PC-3 (cell line): ENCODE results near the gene GATAD2B. TPM values are rescaled to one million over a fixed set of nuclear protein-coding genes. Genes with fewer than 3 reads are reported as not detected.

ENCODE experiments used
- ATAC-seq: fragments of 200-7000 bp; cut with Tn5 transposase; 2 replicates; pipeline ENCODE4 v1.9.1; 2020; ENCODE audit warnings: mild to moderate bottlenecking, moderate library complexity
- BruUV-seq: library from RNA; stranded (reverse); fragments of 400-500 nt; replicated peaks from 2 replicates; lab custom pipeline; 2021; lab: Mats Ljungman, UMichigan
- CTCF ChIA-PET: fragments of 300-600 bp; sonication (Branson Sonifier 250); formaldehyde crosslinking; loops from one replicate; lab custom pipeline; 2022; ENCODE audit warnings: antibody characterized with exemption; lab: Charles Lee
- POLR2A ChIA-PET: fragments of 300-600 bp; sonication (Branson Sonifier 250); formaldehyde crosslinking; loops from one replicate; lab custom pipeline; 2022; ENCODE audit warnings: antibody characterized with exemption; ENCODE audit not compliant: unreplicated experiment; lab: Charles Lee
- DNase-seq: peaks from one replicate; pipeline ENCODE4 v3.0.0-alpha.2; 2015
- H2AFZ ChIP-seq: fragments of 300-600 bp; sonication (generic); 2 replicates; pipeline ENCODE4 v1.6.0; 2016; ENCODE audit warnings: antibody characterized with exemption, low read length
- H3F3A ChIP-seq: fragments of 300-600 bp; sonication (generic); one replicate; pipeline ENCODE4 v1.6.0; 2017; ENCODE audit warnings: antibody characterized with exemption, low read length, control low read depth, mild to moderate bottlenecking; ENCODE audit not compliant: unreplicated experiment
- H3K27ac ChIP-seq: fragments of 300-600 bp; sonication (generic); 2 replicates; pipeline ENCODE4 v1.5.1; 2016; ENCODE audit warnings: mild to moderate bottlenecking, low read length
- H3K27me3 ChIP-seq: fragments of 300-600 bp; sonication (generic); 2 replicates; pipeline ENCODE4 v1.6.1; 2016; ENCODE audit warnings: low read length, mixed read lengths
- H3K36me3 ChIP-seq: fragments of 300-600 bp; sonication (generic); 2 replicates; pipeline ENCODE4 v1.6.1; 2016; ENCODE audit warnings: low read depth, mixed run types, low read length, mixed read lengths
- H3K4me1 ChIP-seq: fragments of 300-600 bp; sonication (generic); 2 replicates; pipeline ENCODE4 v1.5.1; 2016; ENCODE audit warnings: low read length; ENCODE audit not compliant: insufficient read depth
- H3K4me2 ChIP-seq: fragments of 300-600 bp; sonication (generic); 2 replicates; pipeline ENCODE4 v1.6.0; 2016; ENCODE audit warnings: low read length
- H3K4me3 ChIP-seq: fragments of 300-600 bp; sonication (generic); 2 replicates; pipeline ENCODE4 v1.5.1; 2016; ENCODE audit warnings: mild to moderate bottlenecking, low read length, mixed read lengths
- H3K79me2 ChIP-seq: fragments of 300-600 bp; sonication (generic); 2 replicates; pipeline ENCODE4 v1.6.1; 2017; ENCODE audit warnings: low read length, mixed read lengths
- H3K9ac ChIP-seq: fragments of 300-600 bp; sonication (generic); 2 replicates; pipeline ENCODE4 v1.6.0; 2016; ENCODE audit warnings: mild to moderate bottlenecking, low read length
- H3K9me2 ChIP-seq: fragments of 300-600 bp; sonication (generic); replicated peaks from 2 replicates; pipeline ENCODE4 v1.6.1; 2016; ENCODE audit warnings: mixed run types, low read length, mixed read lengths
- H3K9me3 ChIP-seq: fragments of 300-600 bp; sonication (generic); 2 replicates; pipeline ENCODE4 v1.6.1; 2016; ENCODE audit warnings: low read length, mixed read lengths
- H4K20me1 ChIP-seq: fragments of 300-600 bp; sonication (generic); 2 replicates; pipeline ENCODE4 v1.6.1; 2016; ENCODE audit warnings: low read length, mixed read lengths
- CTCF ChIP-seq: fragments of 300-600 bp; sonication (generic); conservative IDR thresholded peaks from 2 replicates; pipeline ENCODE4 v1.5.1; 2017; ENCODE audit warnings: antibody characterized with exemption, low read depth, mild to moderate bottlenecking, low read length
- EZH2 ChIP-seq: fragments of 300-600 bp; sonication (generic); IDR thresholded peaks from one replicate; pipeline ENCODE4 v1.6.1; 2017; ENCODE audit warnings: antibody characterized with exemption, mild to moderate bottlenecking, low read length; ENCODE audit not compliant: unreplicated experiment
- EZH2phosphoT487 ChIP-seq: fragments of 300-600 bp; sonication (generic); IDR thresholded peaks from 2 replicates; pipeline ENCODE4 v1.6.1; 2018; ENCODE audit warnings: mild to moderate bottlenecking, antibody characterized with exemption, low read length, borderline replicate concordance
- intact Hi-C: fragments of 100-400 bp; cut with micrococcal nuclease; formaldehyde crosslinking; loops from 2 replicates; pipeline ENCODE4 v1.9.0; 2023
- total RNA-seq: library from RNA; depleted of rRNA; stranded (reverse); fragments of >200 nt; gene quantifications from 2 replicates; pipeline ENCODE4 v1.2.3, GENCODE V29; 2014

The GATAD2B gene
- total RNA-seq, 1 experiment from 2014 or later, result 7.2 TPM

- Histone ChIP-seq H3K4me1 (no peaks in the 10 kb centered on the region), H3K27me3 (no peaks in the 10 kb centered on the region), H2AFZ (no peak overlapping the region), H3K9ac (no peak overlapping the region), H3K9me3 (no peaks in the 10 kb centered on the region), H3K79me2 (no peaks in the 10 kb centered on the region), H3K27ac (no peak overlapping the region), H3K36me3 (no peaks in the 10 kb centered on the region), H3K9me2 (no peaks in the 10 kb centered on the region), H3K4me2 (no peak overlapping the region), H3K4me3 (no peak overlapping the region), H3F3A (no peaks in the 10 kb centered on the region), H4K20me1 (no peaks in the 10 kb centered on the region)
- CTCF ChIA-PET, result no interaction called here
- POLR2A ChIA-PET, result no interaction called here
- intact Hi-C loops, result loop anchor here (5.0 kb wide), 1 partner anchor 127 kb away; the partner anchor contains the start of gene GATAD2B
- no TSS peak for BruUV-seq
- no peak for ATAC-seq
- no peak for DNase-seq
- TF ChIP-seq CTCF, result no peak
- TF ChIP-seq EZH2phosphoT487, result no peak
- TF ChIP-seq EZH2, result no peak
Measured at GRCh38 chr1:153795330-153795837, 127.4 kb downstream of the GATAD2B start.

- Histone ChIP-seq H3K4me1 (no peaks in the 10 kb centered on the region), H3K27me3 (no peaks in the 10 kb centered on the region), H3K4me2 (no peak overlapping the region), H3K9me2 (no peaks in the 10 kb centered on the region), H3K4me3 (no peak overlapping the region), H2AFZ (no peak overlapping the region), H3K27ac (no peak overlapping the region), H3K36me3 (no peaks in the 10 kb centered on the region), H3K9ac (no peak overlapping the region), H3K9me3 (no peaks in the 10 kb centered on the region), H3F3A (no peaks in the 10 kb centered on the region), H3K79me2 (no peaks in the 10 kb centered on the region), H4K20me1 (no peaks in the 10 kb centered on the region)
- DNase-seq, result no peak
- CTCF ChIA-PET, result no interaction called here
- TF ChIP-seq CTCF, result no peak
- no peak for TF ChIP-seq EZH2phosphoT487
- no peak for TF ChIP-seq EZH2
- intact Hi-C loops, result loop anchor here (5.0 kb wide), 1 partner anchor 128 kb away; the partner anchor contains the start of gene GATAD2B
- POLR2A ChIA-PET, result no interaction called here
- ATAC-seq, result no peak
- no TSS peak for BruUV-seq
Measured at GRCh38 chr1:153794624-153795329, 128.0 kb downstream of the GATAD2B start.

- DNase-seq, result no peak
- Histone ChIP-seq H3K79me2 (no peaks in the 10 kb centered on the region), H4K20me1 (no peaks in the 10 kb centered on the region), H2AFZ (no peak overlapping the region), H3K36me3 (no peaks in the 10 kb centered on the region), H3K27me3 (no peaks in the 10 kb centered on the region), H3K27ac (no peak overlapping the region), H3K4me1 (no peaks in the 10 kb centered on the region), H3K9me3 (no peaks in the 10 kb centered on the region), H3K4me2 (no peak overlapping the region), H3K4me3 (no peak overlapping the region), H3F3A (no peaks in the 10 kb centered on the region), H3K9me2 (no peaks in the 10 kb centered on the region), H3K9ac (no peak overlapping the region)
- BruUV-seq, result no TSS peak
- ChIA-PET CTCF (no interaction called here), POLR2A (no interaction called here)
- no peak for ATAC-seq
- no peak for TF ChIP-seq EZH2phosphoT487
- no peak for TF ChIP-seq EZH2
- intact Hi-C loops, result no loop called here
Measured at GRCh38 chr1:153793973-153794615, 128.7 kb downstream of the GATAD2B start.
